ENCODE results near the gene SLC16A5.

GRCh38 chr17:75091855-75092327, 4.1 kb downstream of the SLC16A5 start:
- no peak for TF ChIP-seq CTCF (IDR thresholded peaks at IDR 0.05)
- no peak for TF ChIP-seq POLR2AphosphoS5 (IDR thresholded peaks at IDR 0.05)
- no peak for TF ChIP-seq POLR2A (IDR thresholded peaks at IDR 0.05)

Measured in gastroesophageal sphincter (tissue), 3 donors.